A549 (cell line): ENCODE data around the gene ADCY2. TPM values are rescaled to one million over a fixed set of nuclear protein-coding genes. Genes with fewer than 3 reads are reported as not detected.

Source experiments
- ATAC-seq, 2 experiments: fragments of 200-7000 bp in 1 of 2; fragments of >200 bp in 1 of 2; cut with Nextera tagmentation in 1 of 2; cut with Tn5 transposase in 1 of 2; 3 replicates each; pipeline versions ENCODE4 v1.8.0 to v1.9.1; 2018 to 2020; ENCODE audit warnings: mild to moderate bottlenecking in 1 of 2, moderate library complexity in 1 of 2
- CTCF ChIA-PET: fragments of 300-600 bp; sonication (Branson Sonifier 250); formaldehyde crosslinking; extraction: SDS; loops from one replicate; lab custom pipeline; 2021; ENCODE audit warnings: antibody characterized with exemption, inconsistent platforms; lab: Yijun Ruan, JAX
- POLR2A ChIA-PET: fragments of 350-600 bp; formaldehyde crosslinking; extraction: SDS; loops from one replicate; lab custom pipeline; 2021; ENCODE audit warnings: antibody characterized with exemption, inconsistent platforms; lab: Yijun Ruan, JAX
- DNase-seq, 2 experiments: peaks; one replicate each; pipeline versions ENCODE4 v3.0.0 to v3.0.0-alpha.2; 2011 to 2016; ENCODE audit warnings: low read depth in 1 of 2, low spot score in 1 of 2
- FAIRE-seq: peaks from 2 replicates; lab custom pipeline; 2011; peaks lifted over from hg19 to GRCh38; lab: Jason Lieb, UNC
- H3K27ac ChIP-seq, 2 experiments: fragments of >200 bp; sonication (Bioruptor Twin); formaldehyde crosslinking; 3 replicates each; pipeline ENCODE4 v1.5.1; 2016 to 2017
- H3K4me1 ChIP-seq: fragments of >200 bp; sonication (Bioruptor Twin); formaldehyde crosslinking; 3 replicates; pipeline ENCODE4 v1.6.1; 2016
- H3K4me2 ChIP-seq: fragments of >200 bp; sonication (Bioruptor Twin); formaldehyde crosslinking; 3 replicates; pipeline ENCODE4 v1.6.1; 2016
- H3K4me3 ChIP-seq: fragments of >200 bp; sonication (Bioruptor Twin); formaldehyde crosslinking; 3 replicates; pipeline ENCODE4 v1.5.1; 2016
- H3K9me3 ChIP-seq: fragments of >200 bp; sonication (Bioruptor Twin); formaldehyde crosslinking; 3 replicates; pipeline ENCODE4 v1.6.1; 2016
- BHLHE40 ChIP-seq: IDR thresholded peaks from 2 replicates; pipeline ENCODE4 v1.6.1; 2012; ENCODE audit warnings: low read depth, low read length, inconsistent platforms
- CBX8 ChIP-seq: fragments of 200-600 bp; sonication (generic); IDR thresholded peaks from 2 replicates; pipeline ENCODE4 v1.6.1; 2016
- CHD2 ChIP-seq: fragments of 150-350 bp; IDR thresholded peaks from 2 replicates; pipeline ENCODE4 v1.6.1; 2014; ENCODE audit warnings: low read length; ENCODE audit not compliant: partially characterized antibody
- EP300 ChIP-seq, 2 experiments: fragments of >200 bp; sonication (Bioruptor Twin); formaldehyde crosslinking; IDR thresholded peaks; 2 replicates in 1 of 2; 3 replicates in 1 of 2; pipeline ENCODE4 v1.6.1; 2016 to 2017
- ESRRA ChIP-seq: fragments of 150-350 bp; IDR thresholded peaks from 2 replicates; pipeline ENCODE4 v1.6.1; 2014; ENCODE audit warnings: mild to moderate bottlenecking, low read length, borderline replicate concordance
- HDAC2 ChIP-seq: fragments of 200-600 bp; sonication (generic); IDR thresholded peaks from 2 replicates; pipeline ENCODE4 v1.6.1; 2016
- HOXA7 ChIP-seq: fragments of 250-450 bp; sonication (Bioruptor Pico); IDR thresholded peaks from 2 replicates; pipeline ENCODE4 v1.5.0; 2020; ENCODE audit warnings: mild to moderate bottlenecking, moderate library complexity
- HOXB13 ChIP-seq: fragments of 250-450 bp; sonication (Bioruptor Pico); IDR thresholded peaks from 2 replicates; pipeline ENCODE4 v1.5.0; 2020; ENCODE audit warnings: low read depth, mild to moderate bottlenecking, moderate library complexity
- MAFK ChIP-seq: fragments of 450-650 bp; IDR thresholded peaks from 2 replicates; pipeline ENCODE4 v1.6.1; 2014; ENCODE audit not compliant: partially characterized antibody
- MYC ChIP-seq: IDR thresholded peaks from 2 replicates; pipeline ENCODE4 v1.6.1; 2012; ENCODE audit warnings: mild to moderate bottlenecking, inconsistent platforms, low read length, improper control_type of control experiment, borderline replicate concordance
- NR3C1 ChIP-seq: fragments of >200 bp; sonication (Bioruptor Twin); formaldehyde crosslinking; IDR thresholded peaks from 3 replicates; pipeline ENCODE4 v1.6.1; 2017
- SMC3 ChIP-seq: fragments of >200 bp; sonication (Bioruptor Twin); formaldehyde crosslinking; IDR thresholded peaks from 3 replicates; pipeline ENCODE4 v1.6.1; 2018; ENCODE audit warnings: inconsistent platforms
- TFCP2L1 ChIP-seq: fragments of 250-450 bp; sonication (Bioruptor Pico); IDR thresholded peaks from 2 replicates; pipeline ENCODE4 v1.5.0; 2021; ENCODE audit warnings: mild to moderate bottlenecking
- ZFP36 ChIP-seq: fragments of 450-650 bp; IDR thresholded peaks from 2 replicates; pipeline ENCODE4 v1.6.1; 2014; ENCODE audit warnings: borderline replicate concordance; ENCODE audit not compliant: partially characterized antibody
- WGBS: methylation state at CpG from one replicate; pipeline ENCODE4 v1.1.6; 2017; ENCODE audit errors: missing lambda C conversion rate; 5-methylcytosine and 5-hydroxymethylcytosine counted together
- polyA plus RNA-seq, 4 experiments: library from polyadenylated mRNA; depleted of rRNA in 3 of 4; stranded (reverse); fragments of >200 nt; fragmentation: RNase III in 1 of 4; extraction: RNeasy Plus Mini Kit Qiagen cat#74134 plus additional on column Dnase treatment in 1 of 4; gene quantifications; 2 replicates in 3 of 4; 3 replicates in 1 of 4; pipeline ENCODE4 v1.2.3, GENCODE V29; 2011 to 2017
- TF ChIP-seq, protein P1 (sequence below): fragments of 450-650 bp; IDR thresholded peaks from 2 replicates; pipeline ENCODE4 v1.6.1; 2014; ENCODE audit warnings: antibody characterized with exemption
- TF ChIP-seq, protein P2 (sequence below): fragments of 250-450 bp; sonication (Bioruptor Pico); IDR thresholded peaks from 2 replicates; pipeline ENCODE4 v1.5.0; 2020; ENCODE audit warnings: low read depth, mild to moderate bottlenecking, moderate library complexity
- TF ChIP-seq, protein P3 (sequence below): fragments of 150-350 bp; IDR thresholded peaks from 2 replicates; pipeline ENCODE4 v1.6.1; 2014; ENCODE audit warnings: low read depth, mild to moderate bottlenecking, low read length

ADCY2 gene
- polyA plus RNA-seq, 2 of the 4 experiments (the other 2 are of a cell fraction), result not detected

DNA sequence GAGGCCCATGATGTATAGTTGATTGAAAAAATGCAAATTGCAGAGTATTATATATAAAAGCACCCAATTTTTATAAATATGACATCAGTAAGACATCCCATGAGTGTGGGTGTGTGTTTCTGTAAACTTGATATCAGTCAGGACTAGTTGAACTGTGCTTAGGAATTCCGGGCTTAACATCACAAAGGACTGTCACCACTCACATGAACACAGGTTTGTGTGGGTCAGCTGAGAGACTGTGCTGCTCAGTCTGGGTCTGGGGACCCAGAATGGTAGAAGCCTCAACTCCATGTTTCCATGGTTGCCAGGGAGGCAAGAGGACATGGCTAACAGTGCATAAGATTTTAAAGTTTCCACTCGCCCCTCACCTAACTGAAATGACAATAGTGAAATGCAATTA, 120.3 kb downstream of the ADCY2 start:
- no peak for DNase-seq
- Histone ChIP-seq H3K9me3 (no peaks in the 10 kb centered on the region), H3K4me3 (no peak overlapping the region), H3K4me1 (no peaks in the 10 kb centered on the region), H3K4me2 (no peak overlapping the region), H3K27ac (no peak overlapping the region)
- POLR2A ChIA-PET, result no interaction called here
- CTCF ChIA-PET, result interaction anchor here (0.7 kb wide), 1 partner anchor 239 kb away, joined by 3 read pairs; no protein-coding TSS in a partner anchor
- no peak for ATAC-seq
- no peak for FAIRE-seq
- no peak for TF ChIP-seq BHLHE40
- TF ChIP-seq, protein P1, sequence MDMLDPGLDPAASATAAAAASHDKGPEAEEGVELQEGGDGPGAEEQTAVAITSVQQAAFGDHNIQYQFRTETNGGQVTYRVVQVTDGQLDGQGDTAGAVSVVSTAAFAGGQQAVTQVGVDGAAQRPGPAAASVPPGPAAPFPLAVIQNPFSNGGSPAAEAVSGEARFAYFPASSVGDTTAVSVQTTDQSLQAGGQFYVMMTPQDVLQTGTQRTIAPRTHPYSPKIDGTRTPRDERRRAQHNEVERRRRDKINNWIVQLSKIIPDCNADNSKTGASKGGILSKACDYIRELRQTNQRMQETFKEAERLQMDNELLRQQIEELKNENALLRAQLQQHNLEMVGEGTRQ, result no peak
- TF ChIP-seq, protein P2, sequence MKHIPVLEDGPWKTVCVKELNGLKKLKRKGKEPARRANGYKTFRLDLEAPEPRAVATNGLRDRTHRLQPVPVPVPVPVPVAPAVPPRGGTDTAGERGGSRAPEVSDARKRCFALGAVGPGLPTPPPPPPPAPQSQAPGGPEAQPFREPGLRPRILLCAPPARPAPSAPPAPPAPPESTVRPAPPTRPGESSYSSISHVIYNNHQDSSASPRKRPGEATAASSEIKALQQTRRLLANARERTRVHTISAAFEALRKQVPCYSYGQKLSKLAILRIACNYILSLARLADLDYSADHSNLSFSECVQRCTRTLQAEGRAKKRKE, result no peak
- no peak for TF ChIP-seq NR3C1
- no peak for TF ChIP-seq EP300 (IDR thresholded peaks at IDR 0.05)
- no peak for TF ChIP-seq HOXB13
- no peak for TF ChIP-seq HOXA7 (CRISPR knock-in tag)
- TF ChIP-seq, all 56 proteins: peak for 0
- 0% methylated on average over 2 of the region's 2 CpGs for WGBS

DNA sequence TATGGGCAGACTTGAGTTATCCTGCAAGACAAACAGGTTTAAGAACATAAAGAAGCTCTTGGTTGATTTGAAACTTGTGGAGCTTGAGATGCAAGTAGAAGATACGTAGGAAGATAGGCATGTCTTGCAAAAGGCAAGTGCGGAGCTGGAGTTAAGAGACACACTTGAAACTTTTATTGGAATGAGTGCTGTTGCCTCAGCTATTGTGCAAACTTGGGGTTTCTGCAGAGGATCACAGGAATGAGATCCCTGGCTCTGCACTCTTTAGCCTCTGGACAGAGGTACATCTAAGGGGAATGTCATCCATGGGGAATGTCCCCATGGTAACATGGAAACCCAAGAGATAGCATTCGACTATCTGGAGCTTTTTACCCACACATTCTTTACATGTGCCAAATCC, 121.1 kb downstream of the ADCY2 start:
- no peaks in the 10 kb centered on the region for H3K9me3 ChIP-seq
- H3K4me3 ChIP-seq, result no peak overlapping the region
- WGBS, result 2% methylated on average over 3 of the region's 3 CpGs
- no peak for DNase-seq
- no peak overlapping the region for H3K27ac ChIP-seq
- no peak for ATAC-seq
- H3K4me1 ChIP-seq, result no peaks in the 10 kb centered on the region
- ChIA-PET CTCF (interaction anchor here (0.6 to 0.7 kb wide), 2 partner anchors 137 to 238 kb away, joined by 3 to 4 read pairs; no protein-coding TSS in a partner anchor), POLR2A (no interaction called here)
- no peak for FAIRE-seq
- TF ChIP-seq HDAC2 (no peak), SMC3 (no peak), TFCP2L1 (CRISPR knock-in tag) (no peak), NR3C1 (no peak)
- TF ChIP-seq, protein P2, result no peak
- H3K4me2 ChIP-seq, result no peak overlapping the region

DNA sequence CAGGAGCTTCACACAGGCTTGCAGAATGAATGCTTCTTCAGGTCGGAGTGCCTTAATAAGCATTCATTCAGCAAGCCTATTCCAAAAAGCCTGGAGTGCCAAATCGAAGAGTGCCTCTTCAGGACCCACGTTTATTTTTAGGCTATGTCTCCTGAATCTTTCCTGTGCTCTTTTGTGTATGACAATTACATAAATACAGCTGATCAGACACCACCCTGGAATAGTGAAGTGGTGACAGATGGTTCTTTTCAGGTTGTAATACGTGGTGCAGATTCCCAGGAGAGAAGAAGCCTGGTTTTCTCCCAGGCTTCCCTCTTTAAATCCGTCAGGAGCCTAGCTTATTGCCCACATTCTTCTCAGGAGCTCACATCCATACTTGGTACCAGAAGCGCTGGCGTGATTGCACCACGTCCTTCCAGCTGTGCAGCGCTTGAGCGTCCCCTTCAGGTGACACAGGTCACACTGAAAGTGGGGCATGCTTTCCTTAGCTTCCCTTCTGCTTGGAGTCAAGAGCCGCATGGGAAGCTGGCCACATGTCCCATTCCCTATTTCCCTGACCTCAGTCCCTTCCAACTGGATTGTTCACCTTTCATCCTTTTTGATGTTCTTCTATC, 123.1 kb downstream of the ADCY2 start:
- CTCF ChIA-PET, result no interaction called here
- peak in 1 of 2 experiments; percentile 15 for DNase-seq
- no peak for FAIRE-seq

More for the DNA sequence above, 123.1 kb downstream of the ADCY2 start:
- no peak for ATAC-seq
- WGBS, result 5% methylated on average over 11 of the region's 11 CpGs
- H3K4me2 ChIP-seq, result no peak overlapping the region
- no peak for TF ChIP-seq HOXA7 (CRISPR knock-in tag)
- TF ChIP-seq MAFK, result no peak
- TF ChIP-seq MYC, result no peak
- TF ChIP-seq CBX8, result no peak
- TF ChIP-seq, protein P2, result no peak
- TF ChIP-seq ZFP36, result no peak
- no peak for TF ChIP-seq ESRRA
- TF ChIP-seq, protein P3, sequence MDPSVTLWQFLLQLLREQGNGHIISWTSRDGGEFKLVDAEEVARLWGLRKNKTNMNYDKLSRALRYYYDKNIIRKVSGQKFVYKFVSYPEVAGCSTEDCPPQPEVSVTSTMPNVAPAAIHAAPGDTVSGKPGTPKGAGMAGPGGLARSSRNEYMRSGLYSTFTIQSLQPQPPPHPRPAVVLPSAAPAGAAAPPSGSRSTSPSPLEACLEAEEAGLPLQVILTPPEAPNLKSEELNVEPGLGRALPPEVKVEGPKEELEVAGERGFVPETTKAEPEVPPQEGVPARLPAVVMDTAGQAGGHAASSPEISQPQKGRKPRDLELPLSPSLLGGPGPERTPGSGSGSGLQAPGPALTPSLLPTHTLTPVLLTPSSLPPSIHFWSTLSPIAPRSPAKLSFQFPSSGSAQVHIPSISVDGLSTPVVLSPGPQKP, result no peak
- TF ChIP-seq CHD2, result no peak
- TF ChIP-seq, all 56 proteins: peak for 0
- H3K4me3 ChIP-seq, result no peak overlapping the region
- H3K27ac ChIP-seq, result no peak overlapping the region
- no peaks in the 10 kb centered on the region for H3K4me1 ChIP-seq
- POLR2A ChIA-PET, result no interaction called here
- no peaks in the 10 kb centered on the region for H3K9me3 ChIP-seq
